DOHH2 (cell line): ENCODE measurements around the gene AP3B1.

Source experiments
- H3F3A ChIP-seq: fragments of 200-600 bp; sonication (generic), shearing (Covaris generic); 2 replicates; pipeline ENCODE4 v1.6.0; 2016; ENCODE audit warnings: antibody characterized with exemption, mild to moderate bottlenecking; ENCODE audit not compliant: control insufficient read depth, insufficient read depth
- H3K27ac ChIP-seq: fragments of 200-600 bp; sonication (generic); 2 replicates; pipeline ENCODE4 v1.5.1; 2014; ENCODE audit warnings: low read depth, mild to moderate bottlenecking, low read length, moderate library complexity
- H3K27me3 ChIP-seq: fragments of 200-600 bp; sonication (generic); 2 replicates; pipeline ENCODE4 v1.6.1; 2014; ENCODE audit warnings: mild to moderate bottlenecking, low read length, mixed read lengths; ENCODE audit not compliant: control insufficient read depth
- H3K36me3 ChIP-seq: fragments of 200-600 bp; sonication (generic); 2 replicates; pipeline ENCODE4 v1.6.1; 2014; ENCODE audit warnings: mild to moderate bottlenecking, low read length, moderate library complexity, mixed read lengths; ENCODE audit not compliant: control insufficient read depth
- H3K4me1 ChIP-seq: fragments of 200-600 bp; sonication (generic); 2 replicates; pipeline ENCODE4 v1.6.1; 2014; ENCODE audit warnings: mild to moderate bottlenecking, low read length, mixed read lengths; ENCODE audit not compliant: control insufficient read depth
- H3K4me2 ChIP-seq: fragments of 200-600 bp; sonication (generic); 2 replicates; pipeline ENCODE4 v1.6.0; 2014; ENCODE audit warnings: mild to moderate bottlenecking, low read length, moderate library complexity
- H3K4me3 ChIP-seq: fragments of 200-600 bp; sonication (generic); 2 replicates; pipeline ENCODE4 v1.5.1; 2014; ENCODE audit warnings: mild to moderate bottlenecking, low read length, mixed read lengths
- H3K79me2 ChIP-seq: fragments of 200-600 bp; sonication (generic); 2 replicates; pipeline ENCODE4 v1.6.1; 2014; ENCODE audit warnings: mild to moderate bottlenecking, low read length, mixed read lengths; ENCODE audit not compliant: control insufficient read depth
- H3K9me2 ChIP-seq: fragments of 200-600 bp; sonication (generic); replicated peaks from 2 replicates; pipeline ENCODE4 v1.6.1; 2014; ENCODE audit warnings: mild to moderate bottlenecking, low read length, mixed read lengths; ENCODE audit not compliant: control insufficient read depth
- H3K9me3 ChIP-seq: fragments of 200-600 bp; sonication (generic); 2 replicates; pipeline ENCODE4 v1.6.1; 2014; ENCODE audit warnings: antibody characterized with exemption, low read length, mixed read lengths; ENCODE audit not compliant: control insufficient read depth, insufficient read depth
- H4K20me1 ChIP-seq: fragments of 200-600 bp; sonication (generic); 2 replicates; pipeline ENCODE4 v1.6.0; 2014; ENCODE audit warnings: low read depth, mild to moderate bottlenecking, antibody characterized with exemption, low read length, moderate library complexity; ENCODE audit not compliant: control insufficient read depth, insufficient read depth
- EZH2phosphoT487 ChIP-seq: fragments of 200-600 bp; sonication (generic); IDR thresholded peaks from 2 replicates; pipeline ENCODE4 v1.6.1; 2017; ENCODE audit warnings: borderline replicate concordance, mild to moderate bottlenecking, antibody characterized with exemption, low read length, moderate library complexity, mixed read lengths
- TF ChIP-seq, protein P1 (sequence below): fragments of 200-600 bp; sonication (generic); IDR thresholded peaks from one replicate; pipeline ENCODE4 v1.5.1; 2014; ENCODE audit warnings: antibody characterized with exemption, mild to moderate bottlenecking, low read depth, low read length; ENCODE audit not compliant: poor library complexity, severe bottlenecking

AP3B1 gene

DNA sequence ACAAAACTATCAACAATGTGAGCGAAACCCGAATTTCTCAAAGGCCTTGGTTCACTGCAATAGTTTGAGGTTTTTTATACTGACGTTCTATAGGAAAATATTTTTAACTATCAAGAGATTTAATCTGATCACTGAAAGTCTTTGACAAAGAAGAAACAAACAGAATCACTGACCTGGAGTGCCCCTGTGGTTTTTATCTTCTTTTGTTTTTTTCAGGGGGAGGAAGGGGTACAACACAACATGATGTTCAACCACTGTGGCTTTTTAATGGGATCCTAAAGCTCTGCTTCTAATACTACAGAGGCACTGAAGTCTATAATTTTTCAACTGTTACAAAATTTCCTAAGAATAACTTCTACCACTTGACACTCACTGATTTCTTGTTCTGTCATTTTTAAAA lies 185.9 kb downstream of the AP3B1 start:
- H3K9me3 ChIP-seq = no peaks in the 10 kb centered on the region
- peak overlapping the region; percentile 61 for H3K4me2 ChIP-seq
- TF ChIP-seq, protein P1, sequence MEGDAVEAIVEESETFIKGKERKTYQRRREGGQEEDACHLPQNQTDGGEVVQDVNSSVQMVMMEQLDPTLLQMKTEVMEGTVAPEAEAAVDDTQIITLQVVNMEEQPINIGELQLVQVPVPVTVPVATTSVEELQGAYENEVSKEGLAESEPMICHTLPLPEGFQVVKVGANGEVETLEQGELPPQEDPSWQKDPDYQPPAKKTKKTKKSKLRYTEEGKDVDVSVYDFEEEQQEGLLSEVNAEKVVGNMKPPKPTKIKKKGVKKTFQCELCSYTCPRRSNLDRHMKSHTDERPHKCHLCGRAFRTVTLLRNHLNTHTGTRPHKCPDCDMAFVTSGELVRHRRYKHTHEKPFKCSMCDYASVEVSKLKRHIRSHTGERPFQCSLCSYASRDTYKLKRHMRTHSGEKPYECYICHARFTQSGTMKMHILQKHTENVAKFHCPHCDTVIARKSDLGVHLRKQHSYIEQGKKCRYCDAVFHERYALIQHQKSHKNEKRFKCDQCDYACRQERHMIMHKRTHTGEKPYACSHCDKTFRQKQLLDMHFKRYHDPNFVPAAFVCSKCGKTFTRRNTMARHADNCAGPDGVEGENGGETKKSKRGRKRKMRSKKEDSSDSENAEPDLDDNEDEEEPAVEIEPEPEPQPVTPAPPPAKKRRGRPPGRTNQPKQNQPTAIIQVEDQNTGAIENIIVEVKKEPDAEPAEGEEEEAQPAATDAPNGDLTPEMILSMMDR = no peak
- TF ChIP-seq EZH2phosphoT487 = no peak
- no peaks in the 10 kb centered on the region for H3K27me3 ChIP-seq
- peaks cover 24% of the 10 kb centered on the region for H3F3A ChIP-seq
- H3K79me2 ChIP-seq = peaks cover 47% of the 10 kb centered on the region
- no peaks in the 10 kb centered on the region for H4K20me1 ChIP-seq
- peak overlapping the region; percentile 44 for H3K4me3 ChIP-seq
- no peaks in the 10 kb centered on the region for H3K9me2 ChIP-seq
- H3K27ac ChIP-seq = peak overlapping the region; percentile 86
- H3K36me3 ChIP-seq = peaks cover 54% of the 10 kb centered on the region
- H3K4me1 ChIP-seq = peaks cover 65% of the 10 kb centered on the region

DNA sequence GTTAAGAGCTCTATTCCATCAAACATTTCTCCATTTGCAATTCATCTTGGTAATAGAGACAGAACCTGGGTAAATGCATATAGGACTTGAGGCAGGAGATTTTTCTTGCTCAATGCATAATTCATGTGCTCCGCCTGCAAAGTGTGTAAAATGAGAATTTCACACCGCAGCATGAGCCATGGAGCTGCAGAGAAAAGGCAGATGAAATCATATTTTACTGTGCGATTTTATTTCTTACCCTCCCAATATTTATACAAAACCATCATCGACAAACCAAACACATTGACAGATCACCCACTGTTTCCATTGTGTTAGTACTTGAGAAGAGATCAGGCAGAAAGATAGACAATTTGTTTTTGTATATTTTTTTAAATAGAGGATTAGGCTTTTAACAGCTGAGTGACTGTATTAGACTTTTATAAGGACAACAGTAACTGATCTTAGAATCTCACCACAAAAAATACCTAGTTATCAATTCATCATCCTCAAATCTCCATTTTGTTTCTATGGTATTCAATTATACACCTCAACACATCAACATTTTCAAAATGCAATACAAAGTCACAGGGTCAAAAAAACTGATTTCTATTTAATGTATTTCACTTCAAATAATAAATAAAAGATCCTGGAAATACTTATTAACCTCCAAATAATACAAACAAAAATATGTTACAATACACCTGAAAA lies 191.1 kb downstream of the AP3B1 start:
- Histone ChIP-seq H3K27ac (no peak overlapping the region), H4K20me1 (no peaks in the 10 kb centered on the region), H3K4me1 (peaks cover 16% of the 10 kb centered on the region), H3K4me2 (no peak overlapping the region), H3K27me3 (no peaks in the 10 kb centered on the region), H3K79me2 (peaks cover 34% of the 10 kb centered on the region), H3K36me3 (peaks cover 73% of the 10 kb centered on the region), H3K4me3 (no peak overlapping the region), H3F3A (peaks cover 3% of the 10 kb centered on the region; the same call in 1 of the 2 replicates), H3K9me2 (no peaks in the 10 kb centered on the region), H3K9me3 (peaks cover 3% of the 10 kb centered on the region; the same call in 1 of the 2 replicates)
- no peak for TF ChIP-seq EZH2phosphoT487
- TF ChIP-seq, protein P1 = no peak

DNA sequence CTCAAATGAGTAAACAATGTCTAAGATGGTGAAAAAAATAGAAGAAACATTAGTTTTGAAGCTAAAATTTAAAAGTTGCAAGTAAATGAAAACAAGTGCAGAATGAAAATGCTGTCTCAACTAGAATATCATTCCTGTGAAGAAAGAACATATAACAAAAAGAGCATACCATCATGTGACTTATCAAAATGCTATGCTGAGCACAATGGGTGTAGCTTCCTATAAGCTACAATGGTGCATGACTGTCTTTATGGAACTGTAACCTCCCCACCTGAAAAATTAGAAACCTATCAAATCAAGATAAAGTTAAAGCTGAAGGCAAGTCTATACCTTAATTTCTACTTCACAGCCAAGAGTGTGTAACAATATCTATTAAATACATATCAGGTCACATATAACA lies 192.0 kb downstream of the AP3B1 start:
- Histone ChIP-seq H3K9me3 (peaks cover 3% of the 10 kb centered on the region; the same call in 1 of the 2 replicates), H3K9me2 (no peaks in the 10 kb centered on the region), H3F3A (no peaks in the 10 kb centered on the region), H3K4me2 (no peak overlapping the region), H3K4me3 (no peak overlapping the region), H3K79me2 (peaks cover 27% of the 10 kb centered on the region), H3K4me1 (peaks cover 7% of the 10 kb centered on the region), H3K36me3 (peaks cover 65% of the 10 kb centered on the region), H4K20me1 (no peaks in the 10 kb centered on the region), H3K27ac (no peak overlapping the region), H3K27me3 (no peaks in the 10 kb centered on the region)
- no peak for TF ChIP-seq EZH2phosphoT487
- TF ChIP-seq, protein P1 = no peak
